ENCODE results near the gene FAM83G.

The FAM83G gene

GRCh38 chr17:19005137-19005773 lies 691 bp upstream of the FAM83G start:
- DNase-seq = no peak

- peak; percentile 45 for DNase-seq
These were observed 782 bp downstream of the FAM83G start for GRCh38 chr17:19003543-19004420.

- DNase-seq = peak; percentile 54
These were observed 1.6 kb downstream of the FAM83G start for GRCh38 chr17:19002805-19003542.

- no peak for DNase-seq
These were observed 2.5 kb downstream of the FAM83G start for GRCh38 chr17:19001907-19002590.

GRCh38 chr17:19000531-19001325 lies 3.8 kb downstream of the FAM83G start:
- no peak for DNase-seq

GRCh38 chr17:18999911-19000310 lies 4.7 kb downstream of the FAM83G start:
- DNase-seq = no peak

GRCh38 chr17:18999394-18999793 lies 5.2 kb downstream of the FAM83G start:
- no peak for DNase-seq

- DNase-seq = no peak
These were observed 6.8 kb downstream of the FAM83G start for GRCh38 chr17:18997650-18998196.

GRCh38 chr17:18996458-18996857 lies 8.1 kb downstream of the FAM83G start:
- DNase-seq = no peak

GRCh38 chr17:18995220-18995619 lies 9.3 kb downstream of the FAM83G start:
- DNase-seq = no peak

- no peak for DNase-seq
These were observed 9.9 kb downstream of the FAM83G start for GRCh38 chr17:18994631-18995030.

- DNase-seq = no peak
These were observed 10.5 kb downstream of the FAM83G start for GRCh38 chr17:18993905-18994526.

- no peak for DNase-seq
These were observed 12.0 kb downstream of the FAM83G start for GRCh38 chr17:18992454-18993130.

- no peak for DNase-seq
These were observed 12.8 kb downstream of the FAM83G start for GRCh38 chr17:18991531-18992315.

- DNase-seq = no peak
These were observed 14.2 kb downstream of the FAM83G start for GRCh38 chr17:18990331-18990730.

- DNase-seq = no peak
These were observed 15.9 kb downstream of the FAM83G start for GRCh38 chr17:18988546-18989173.

- no peak for DNase-seq
These were observed 16.6 kb downstream of the FAM83G start for GRCh38 chr17:18987862-18988545.

- DNase-seq = no peak
These were observed 17.3 kb downstream of the FAM83G start for GRCh38 chr17:18987230-18987610.

All from fibroblast of skin of right quadriceps (primary cell).